SK-N-SH (cell line): Measurements from ENCODE around the gene TULP4. TPM values are rescaled to one million over a fixed set of nuclear protein-coding genes. Genes with fewer than 3 reads are reported as not detected.

Experiments used
- CTCF ChIA-PET: fragments of 300-600, 350-600 bp; formaldehyde crosslinking; extraction: SDS; loops from one replicate; lab custom pipeline; 2021; lab: Yijun Ruan, JAX
- POLR2A ChIA-PET: fragments of 350-600 bp; sonication (Branson Sonifier 250); formaldehyde crosslinking; extraction: SDS; loops from one replicate; lab custom pipeline; 2020; ENCODE audit warnings: antibody characterized with exemption, inconsistent platforms; lab: Yijun Ruan, JAX
- DNase-seq: peaks from one replicate; pipeline ENCODE4 v3.0.0; 2012
- H2AFZ ChIP-seq: fragments of 200-600 bp; sonication (generic); 2 replicates; pipeline ENCODE4 v1.8.1; 2016; ENCODE audit warnings: antibody characterized with exemption, mild to moderate bottlenecking, low read depth
- H3F3A ChIP-seq: fragments of 200-600 bp; sonication (generic); replicated peaks from 2 replicates; pipeline ENCODE3; 2016; ENCODE audit warnings: antibody characterized with exemption, mild to moderate bottlenecking; ENCODE audit not compliant: insufficient read depth
- H3K27ac ChIP-seq, 2 experiments: fragments of 200-500 bp in 1 of 2; fragments of 200-600 bp in 1 of 2; sonication (Bioruptor generic) in 1 of 2; sonication (generic), shearing (Covaris generic) in 1 of 2; 2 replicates each; pipeline versions ENCODE4 v1.5.1 to v1.6.1; 2014 to 2016; ENCODE audit warnings: low read depth in 2 of 2, inconsistent platforms in 1 of 2, low read length in 1 of 2, mild to moderate bottlenecking in 1 of 2, mixed read lengths in 1 of 2
- H3K27me3 ChIP-seq: fragments of 200-600 bp; sonication (generic), shearing (Covaris generic); 2 replicates; pipeline ENCODE4 v1.6.1; 2016; ENCODE audit warnings: mixed run types; ENCODE audit not compliant: insufficient read depth
- H3K36me3 ChIP-seq, 2 experiments: fragments of 200-500 bp in 1 of 2; fragments of 200-600 bp in 1 of 2; sonication (Bioruptor generic) in 1 of 2; sonication (generic) in 1 of 2; replicated peaks in 1 of 2; 2 replicates each; pipeline versions ENCODE3 to v1.5.1; 2014 to 2016; ENCODE audit warnings: low read length in 1 of 2, mild to moderate bottlenecking in 1 of 2; ENCODE audit not compliant: insufficient read depth in 2 of 2, control insufficient read depth in 1 of 2
- H3K4me1 ChIP-seq, 2 experiments: fragments of 200-500 bp in 1 of 2; fragments of 200-600 bp in 1 of 2; sonication (Bioruptor generic) in 1 of 2; sonication (generic), shearing (Covaris generic) in 1 of 2; 2 replicates each; pipeline versions ENCODE4 v1.5.1 to v1.6.1; 2014 to 2016; ENCODE audit warnings: low read depth in 1 of 2, low read length in 1 of 2, mixed run types in 1 of 2; ENCODE audit not compliant: insufficient read depth in 2 of 2, control insufficient read depth in 1 of 2
- H3K4me2 ChIP-seq: fragments of 200-600 bp; sonication (generic), shearing (Covaris generic); 2 replicates; pipeline ENCODE4 v1.6.1; 2017; ENCODE audit warnings: mixed run types
- H3K4me3 ChIP-seq, 2 experiments: fragments of 200-500 bp in 1 of 2; fragments of 200-600 bp in 1 of 2; sonication (Bioruptor generic) in 1 of 2; sonication (generic), shearing (Covaris generic) in 1 of 2; 2 replicates each; pipeline versions ENCODE4 v1.5.1 to v1.8.1; 2014 to 2016; ENCODE audit warnings: low read depth in 2 of 2, inconsistent platforms in 1 of 2, low read length in 1 of 2, mild to moderate bottlenecking in 1 of 2, mixed read lengths in 1 of 2, moderate library complexity in 1 of 2
- H3K79me2 ChIP-seq: fragments of 200-600 bp; sonication (generic); 2 replicates; pipeline ENCODE4 v1.8.1; 2017; ENCODE audit warnings: mild to moderate bottlenecking; ENCODE audit not compliant: insufficient read depth
- H3K9ac ChIP-seq: fragments of 200-600 bp; sonication (generic); 2 replicates; pipeline ENCODE4 v1.6.1; 2017; ENCODE audit warnings: mixed run types
- H3K9me2 ChIP-seq: fragments of 200-600 bp; sonication (generic); 2 replicates; pipeline ENCODE4 v1.6.1; 2017; ENCODE audit warnings: mixed run types
- H3K9me3 ChIP-seq: fragments of 200-600 bp; sonication (generic); 2 replicates; pipeline ENCODE4 v1.6.1; 2017; ENCODE audit warnings: mixed run types, mild to moderate bottlenecking, moderate library complexity
- H4K20me1 ChIP-seq: fragments of 200-600 bp; sonication (generic); 2 replicates; pipeline ENCODE4 v1.6.1; 2017; ENCODE audit warnings: mild to moderate bottlenecking, mixed run types; ENCODE audit not compliant: insufficient read depth
- CHD2 ChIP-seq: fragments of 150-350 bp; IDR thresholded peaks from 2 replicates; pipeline ENCODE4 v1.6.1; 2018; ENCODE audit warnings: low read length; ENCODE audit not compliant: partially characterized antibody
- ELF1 ChIP-seq: IDR thresholded peaks from 2 replicates; pipeline ENCODE4 v1.4.0; 2012
- EZH2phosphoT487 ChIP-seq: fragments of 200-600 bp; sonication (generic); IDR thresholded peaks from 2 replicates; pipeline ENCODE4 v1.6.1; 2017; ENCODE audit warnings: low read depth, mixed run types, mild to moderate bottlenecking, antibody characterized with exemption, moderate library complexity, borderline replicate concordance
- FOXJ3 ChIP-seq: sonication (generic); formaldehyde crosslinking; IDR thresholded peaks from 2 replicates; pipeline ENCODE4 v1.5.1; 2020; ENCODE audit warnings: mild to moderate bottlenecking, missing genetic modification reagents
- FOXM1 ChIP-seq: IDR thresholded peaks from 2 replicates; pipeline ENCODE4 v1.4.0; 2012; ENCODE audit warnings: low read depth, mild to moderate bottlenecking
- GABPA ChIP-seq: IDR thresholded peaks from 2 replicates; pipeline ENCODE4 v1.4.0; 2012; ENCODE audit warnings: low read depth, mild to moderate bottlenecking
- JUND ChIP-seq: IDR thresholded peaks from 2 replicates; pipeline ENCODE4 v1.4.0; 2012
- MXI1 ChIP-seq: IDR thresholded peaks from 2 replicates; pipeline ENCODE4 v1.6.1; 2012; ENCODE audit warnings: mild to moderate bottlenecking, low read depth, low read length, improper control_type of control experiment
- NFIC ChIP-seq: IDR thresholded peaks from 2 replicates; pipeline ENCODE4 v1.4.0; 2012; ENCODE audit warnings: borderline replicate concordance
- NRF1 ChIP-seq: IDR thresholded peaks from 2 replicates; pipeline ENCODE4 v1.6.1; 2012; ENCODE audit warnings: low read depth, mild to moderate bottlenecking, low read length
- POLR2AphosphoS5 ChIP-seq: IDR thresholded peaks from 2 replicates; pipeline ENCODE4 v1.6.1; 2012; ENCODE audit warnings: low read depth, low read length
- RCOR1 ChIP-seq: fragments of 150-350 bp; IDR thresholded peaks from 2 replicates; pipeline ENCODE4 v1.6.1; 2017; ENCODE audit warnings: antibody characterized with exemption, low read length
- REST ChIP-seq: IDR thresholded peaks from 2 replicates; pipeline ENCODE4 v1.6.1; 2012; ENCODE audit warnings: mild to moderate bottlenecking, low read depth, low read length, moderate library complexity
- RXRA ChIP-seq: IDR thresholded peaks from 2 replicates; pipeline ENCODE4 v1.4.0; 2012; ENCODE audit warnings: low read depth, mild to moderate bottlenecking, borderline replicate concordance
- ZBTB33 ChIP-seq: IDR thresholded peaks from 2 replicates; pipeline ENCODE4 v1.4.0; 2012; ENCODE audit warnings: low read depth, borderline replicate concordance
- WGBS: methylation state at CpG from one replicate; pipeline ENCODE4 v1.1.6; 2017; ENCODE audit warnings: low lambda C conversion rate; 5-methylcytosine and 5-hydroxymethylcytosine counted together
- polyA plus RNA-seq, 3 experiments: library from polyadenylated mRNA; depleted of rRNA; stranded (reverse); fragments of >200 nt; gene quantifications; 2 replicates each; pipeline ENCODE4 v1.2.3, GENCODE V29; 2012
- TF ChIP-seq, protein P1 (sequence below): fragments of 150-350 bp; IDR thresholded peaks from 2 replicates; pipeline ENCODE4 v1.6.1; 2016; ENCODE audit warnings: mild to moderate bottlenecking, low read depth, low read length
- TF ChIP-seq, protein P2 (sequence below): fragments of 200-600 bp; sonication (generic); IDR thresholded peaks from 2 replicates; pipeline ENCODE4 v1.6.1; 2017; ENCODE audit warnings: antibody characterized with exemption, mild to moderate bottlenecking, moderate library complexity
- TF ChIP-seq, protein P3 (sequence below): IDR thresholded peaks from 2 replicates; pipeline ENCODE4 v1.4.0; 2012; ENCODE audit warnings: low read depth

Gene TULP4
- polyA plus RNA-seq, 1 of the 3 experiments (the other 2 are of a cell fraction): 5.9 TPM

DNA sequence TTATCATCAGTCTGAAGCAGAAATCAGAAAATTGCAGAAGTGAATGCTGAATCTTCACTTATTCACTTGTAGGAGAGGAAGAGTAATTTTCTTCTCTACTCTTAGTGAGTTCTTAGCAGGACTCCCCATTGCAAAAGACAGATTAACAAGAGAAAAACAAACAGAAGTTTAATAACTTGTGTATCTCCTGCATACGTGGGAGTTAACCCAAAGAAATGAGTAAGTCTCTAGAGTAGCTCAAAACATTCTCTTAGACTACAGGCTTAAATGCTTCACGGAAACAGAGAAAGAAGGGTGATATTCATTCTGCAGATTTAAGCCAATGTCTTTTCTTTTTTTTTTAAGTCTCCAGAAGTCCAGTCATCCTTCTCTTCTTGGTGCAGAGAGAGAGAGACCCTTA is 149.7 kb downstream of the TULP4 start:
- POLR2A ChIA-PET: no interaction called here
- WGBS: 92% methylated on average over 2 of the region's 2 CpGs
- TF ChIP-seq ZBTB33 (no peak), RCOR1 (no peak), GABPA (no peak), MXI1 (no peak), FOXJ3 (CRISPR knock-in tag) (no peak), ELF1 (no peak), NFIC (no peak), RXRA (no peak)
- TF ChIP-seq, protein P1, sequence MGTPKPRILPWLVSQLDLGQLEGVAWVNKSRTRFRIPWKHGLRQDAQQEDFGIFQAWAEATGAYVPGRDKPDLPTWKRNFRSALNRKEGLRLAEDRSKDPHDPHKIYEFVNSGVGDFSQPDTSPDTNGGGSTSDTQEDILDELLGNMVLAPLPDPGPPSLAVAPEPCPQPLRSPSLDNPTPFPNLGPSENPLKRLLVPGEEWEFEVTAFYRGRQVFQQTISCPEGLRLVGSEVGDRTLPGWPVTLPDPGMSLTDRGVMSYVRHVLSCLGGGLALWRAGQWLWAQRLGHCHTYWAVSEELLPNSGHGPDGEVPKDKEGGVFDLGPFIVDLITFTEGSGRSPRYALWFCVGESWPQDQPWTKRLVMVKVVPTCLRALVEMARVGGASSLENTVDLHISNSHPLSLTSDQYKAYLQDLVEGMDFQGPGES: no peak

GRCh38 chr6:158464483-158464882 is 152.2 kb downstream of the TULP4 start:
- 97% methylated on average over 9 of the region's 9 CpGs for WGBS
- Histone ChIP-seq H4K20me1 (no peaks in the 10 kb centered on the region), H3K9ac (no peak overlapping the region), H3K4me3 (no peak overlapping the region), H3K9me3 (no peaks in the 10 kb centered on the region), H3K4me2 (no peak overlapping the region), H3K36me3 (peaks cover 33 to 41% of the 10 kb centered on the region in 2 experiments), H3K79me2 (no peaks in the 10 kb centered on the region), H3K4me1 (peaks cover 3 to 10% of the 10 kb centered on the region in 2 experiments; a peak in 2 of 4 replicates), H2AFZ (no peak overlapping the region), H3F3A (no peaks in the 10 kb centered on the region), H3K9me2 (no peaks in the 10 kb centered on the region), H3K27me3 (no peaks in the 10 kb centered on the region), H3K27ac (no peak overlapping the region)
- ChIA-PET POLR2A (no interaction called here), CTCF (no interaction called here)
- no peak for DNase-seq
- TF ChIP-seq POLR2AphosphoS5: no peak
- TF ChIP-seq, protein P2, sequence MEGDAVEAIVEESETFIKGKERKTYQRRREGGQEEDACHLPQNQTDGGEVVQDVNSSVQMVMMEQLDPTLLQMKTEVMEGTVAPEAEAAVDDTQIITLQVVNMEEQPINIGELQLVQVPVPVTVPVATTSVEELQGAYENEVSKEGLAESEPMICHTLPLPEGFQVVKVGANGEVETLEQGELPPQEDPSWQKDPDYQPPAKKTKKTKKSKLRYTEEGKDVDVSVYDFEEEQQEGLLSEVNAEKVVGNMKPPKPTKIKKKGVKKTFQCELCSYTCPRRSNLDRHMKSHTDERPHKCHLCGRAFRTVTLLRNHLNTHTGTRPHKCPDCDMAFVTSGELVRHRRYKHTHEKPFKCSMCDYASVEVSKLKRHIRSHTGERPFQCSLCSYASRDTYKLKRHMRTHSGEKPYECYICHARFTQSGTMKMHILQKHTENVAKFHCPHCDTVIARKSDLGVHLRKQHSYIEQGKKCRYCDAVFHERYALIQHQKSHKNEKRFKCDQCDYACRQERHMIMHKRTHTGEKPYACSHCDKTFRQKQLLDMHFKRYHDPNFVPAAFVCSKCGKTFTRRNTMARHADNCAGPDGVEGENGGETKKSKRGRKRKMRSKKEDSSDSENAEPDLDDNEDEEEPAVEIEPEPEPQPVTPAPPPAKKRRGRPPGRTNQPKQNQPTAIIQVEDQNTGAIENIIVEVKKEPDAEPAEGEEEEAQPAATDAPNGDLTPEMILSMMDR: no peak
- no peak for TF ChIP-seq FOXM1
- no peak for TF ChIP-seq RCOR1
- no peak for TF ChIP-seq ELF1
- TF ChIP-seq NRF1: no peak
- no peak for TF ChIP-seq JUND
- no peak for TF ChIP-seq REST
- TF ChIP-seq RXRA: no peak
- TF ChIP-seq NFIC: no peak
- no peak for TF ChIP-seq EZH2phosphoT487
- TF ChIP-seq CHD2: no peak
- TF ChIP-seq, protein P3, sequence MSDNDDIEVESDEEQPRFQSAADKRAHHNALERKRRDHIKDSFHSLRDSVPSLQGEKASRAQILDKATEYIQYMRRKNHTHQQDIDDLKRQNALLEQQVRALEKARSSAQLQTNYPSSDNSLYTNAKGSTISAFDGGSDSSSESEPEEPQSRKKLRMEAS: no peak

More for the DNA sequence above, 149.7 kb downstream of the TULP4 start:
- H3K4me3 ChIP-seq: no peak overlapping the region
- H3K4me2 ChIP-seq: no peak overlapping the region
- no peaks in the 10 kb centered on the region for H4K20me1 ChIP-seq
- H3K9ac ChIP-seq: no peak overlapping the region
- no peak for DNase-seq
- H3K79me2 ChIP-seq: no peaks in the 10 kb centered on the region
- no peak overlapping the region for H2AFZ ChIP-seq
- H3F3A ChIP-seq: no peaks in the 10 kb centered on the region
- H3K4me1 ChIP-seq: peaks cover 8 to 10% of the 10 kb centered on the region in 2 experiments; a peak in 2 of 4 replicates
- peaks cover 34 to 40% of the 10 kb centered on the region in 2 experiments for H3K36me3 ChIP-seq
- no peak overlapping the region for H3K27ac ChIP-seq
- no peaks in the 10 kb centered on the region for H3K9me2 ChIP-seq
- CTCF ChIA-PET: interaction anchor here (0.8 to 1.3 kb wide), 2 partner anchors 241 to 248 kb away, joined by 3 read pairs; no protein-coding TSS in a partner anchor
- no peaks in the 10 kb centered on the region for H3K9me3 ChIP-seq
- H3K27me3 ChIP-seq: no peaks in the 10 kb centered on the region
